ENCODE data around the gene RNF126.

Gene RNF126

GRCh38 chr19:602391-603301 lies 60.4 kb downstream of the RNF126 start:
- DNase-seq (ENCODE audit: low read depth): no peak
- TF ChIP-seq CTCF (IDR thresholded peaks at IDR 0.05; ENCODE audit: control insufficient read depth, extremely low read depth, insufficient read depth): no peak
- no peak overlapping the region for H3K4me3 ChIP-seq (ENCODE audit: low read depth, low read length)

- DNase-seq (ENCODE audit: low read depth): no peak
- H3K4me3 ChIP-seq (ENCODE audit: low read depth, low read length): no peak overlapping the region
- TF ChIP-seq CTCF (IDR thresholded peaks at IDR 0.05; ENCODE audit: control insufficient read depth, extremely low read depth, insufficient read depth): no peak
Observed at GRCh38 chr19:601790-602189, 61.2 kb downstream of the RNF126 start.

GRCh38 chr19:601310-601709 lies 61.7 kb downstream of the RNF126 start:
- no peak overlapping the region for H3K4me3 ChIP-seq (ENCODE audit: low read depth, low read length)
- TF ChIP-seq CTCF (IDR thresholded peaks at IDR 0.05; ENCODE audit: control insufficient read depth, extremely low read depth, insufficient read depth): no peak
- no peak for DNase-seq (ENCODE audit: low read depth)

All from LNCaP clone FGC (cell line).